AG04449 (cell line): ENCODE measurements around the gene MBTPS1.
A peak's percentile ranks its signal among the peaks of the same experiment; 100 is the strongest.

Experiments
- CTCF ChIA-PET: fragments of 350-600 bp; formaldehyde crosslinking; extraction: SDS; loops from one replicate; lab custom pipeline; 2021; ENCODE audit warnings: antibody characterized with exemption; lab: Yijun Ruan, JAX
- POLR2A ChIA-PET: fragments of 400-600, 350-600 bp; formaldehyde crosslinking; extraction: SDS; loops from one replicate; lab custom pipeline; 2020; ENCODE audit warnings: antibody characterized with exemption, inconsistent platforms; lab: Yijun Ruan, JAX
- DNase-seq: peaks from one replicate; pipeline ENCODE4 v3.0.0-alpha.2; 2010; ENCODE audit warnings: low read depth, low spot score
- H3K4me3 ChIP-seq: 2 replicates; pipeline ENCODE4 v1.5.1; 2011; ENCODE audit warnings: low read depth, mild to moderate bottlenecking, control low read depth, low read length
- CTCF ChIP-seq: IDR thresholded peaks from one replicate; pipeline ENCODE4 v1.5.1; 2011; ENCODE audit warnings: mild to moderate bottlenecking, moderate library complexity, low read length, control low read depth, inconsistent platforms; ENCODE audit not compliant: insufficient read depth; ENCODE audit errors: missing control alignments

The MBTPS1 gene

GRCh38 chr16:84116720-84117493 is at the start of gene MBTPS1:
MBTPS1 (minus strand) TSS chr16:84116942; CDS start chr16:84101783, 15,159 bp downstream.
- POLR2A ChIA-PET: interaction anchor here (0.5 to 1.5 kb wide), 5 partner anchors 13 to 309 kb away, joined by 3 to 8 read pairs (median 4); partner anchors contain the start of genes DNAAF1 and HSDL1
- peak within 1 kb of the TSS; percentile 98 for H3K4me3 ChIP-seq
- TF ChIP-seq CTCF: no peak
- CTCF ChIA-PET: interaction anchor here (1.0 to 5.1 kb wide), 15 partner anchors 11 to 389 kb away, joined by 3 to 24 read pairs (median 5); partner anchors contain the start of gene TAF1C
- DNase-seq: peak; percentile 73

- no peak overlapping the region for H3K4me3 ChIP-seq
- POLR2A ChIA-PET: no interaction called here
- CTCF ChIA-PET: interaction anchor here (0.6 to 3.3 kb wide), 5 partner anchors 10 to 100 kb away, joined by 3 to 28 read pairs (median 3); partner anchors contain the start of gene TAF1C
- no peak for TF ChIP-seq CTCF
- DNase-seq: no peak
These were observed 49.0 kb upstream of the MBTPS1 start for GRCh38 chr16:84165746-84166145.

- DNase-seq: no peak
- no peak overlapping the region for H3K4me3 ChIP-seq
- no peak for TF ChIP-seq CTCF
- CTCF ChIA-PET: interaction anchor here (2.0 kb wide), 1 partner anchor 25 kb away, joined by 7 read pairs; the partner anchor contains the start of gene TAF1C
- POLR2A ChIA-PET: no interaction called here
These were observed 45.1 kb upstream of the MBTPS1 start for GRCh38 chr16:84161801-84162200.

GRCh38 chr16:84161037-84161436 is 44.3 kb upstream of the MBTPS1 start:
- DNase-seq: no peak
- ChIA-PET CTCF (interaction anchor here (1.0 to 2.0 kb wide), 6 partner anchors 10 to 95 kb away, joined by 3 to 8 read pairs (median 4); partner anchors contain the start of gene TAF1C), POLR2A (no interaction called here)
- no peak for TF ChIP-seq CTCF
- no peak overlapping the region for H3K4me3 ChIP-seq

- ChIA-PET CTCF (interaction anchor here (0.9 to 2.0 kb wide), 6 partner anchors 9 to 75 kb away, joined by 3 to 8 read pairs (median 5); partner anchors contain the start of gene TAF1C), POLR2A (no interaction called here)
- no peak for DNase-seq
- no peak overlapping the region for H3K4me3 ChIP-seq
- no peak for TF ChIP-seq CTCF
These were observed 43.1 kb upstream of the MBTPS1 start for GRCh38 chr16:84159800-84160199.

GRCh38 chr16:84159007-84159406 is 42.3 kb upstream of the MBTPS1 start:
- TF ChIP-seq CTCF: no peak
- POLR2A ChIA-PET: no interaction called here
- no peak overlapping the region for H3K4me3 ChIP-seq
- CTCF ChIA-PET: no interaction called here
- no peak for DNase-seq
